ENCODE data around the gene GJB5. TPM values are rescaled to one million over a fixed set of nuclear protein-coding genes. Genes with fewer than 3 reads are reported as not detected.

GJB5 gene
- total RNA-seq, 4 donors from 2014 or later: not detected

DNA sequence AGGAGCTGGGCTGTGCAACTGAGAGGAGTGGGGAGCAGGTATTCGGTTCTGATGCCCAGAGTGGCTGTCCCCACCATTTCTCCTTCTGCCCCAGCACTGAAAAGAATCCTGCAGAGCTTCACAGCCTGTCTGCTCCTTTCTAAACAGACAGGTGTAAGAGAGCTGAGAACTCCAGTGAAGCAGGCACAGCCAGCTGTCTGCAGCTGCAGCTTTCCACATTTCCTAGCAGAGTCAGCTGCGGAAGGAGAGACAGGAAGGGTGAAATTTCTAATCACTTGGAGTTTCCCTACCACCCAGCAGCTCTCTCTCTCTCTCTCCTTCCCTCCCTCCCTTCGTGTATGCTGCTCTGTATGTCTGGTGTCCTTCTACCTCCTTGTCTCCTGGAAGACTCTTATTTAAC is 40.5 kb upstream of the GJB5 start:
- peaks cover 0 to 8% (median 6%) of the 10 kb centered on the region in 4 donors for H3K9me3 ChIP-seq
- H3K36me3 ChIP-seq: no peaks in the 10 kb centered on the region
- H3K27me3 ChIP-seq: peaks cover 0 to 26% (median 2%) of the 10 kb centered on the region in 4 donors
- H3K4me3 ChIP-seq: no peak overlapping the region
- intact Hi-C loops (cut with DNase I): no loop called here
- TF ChIP-seq EP300 (IDR thresholded peaks at IDR 0.05): no peak
- no peak for TF ChIP-seq POLR2AphosphoS5 (IDR thresholded peaks at IDR 0.05)
- TF ChIP-seq, protein P1, sequence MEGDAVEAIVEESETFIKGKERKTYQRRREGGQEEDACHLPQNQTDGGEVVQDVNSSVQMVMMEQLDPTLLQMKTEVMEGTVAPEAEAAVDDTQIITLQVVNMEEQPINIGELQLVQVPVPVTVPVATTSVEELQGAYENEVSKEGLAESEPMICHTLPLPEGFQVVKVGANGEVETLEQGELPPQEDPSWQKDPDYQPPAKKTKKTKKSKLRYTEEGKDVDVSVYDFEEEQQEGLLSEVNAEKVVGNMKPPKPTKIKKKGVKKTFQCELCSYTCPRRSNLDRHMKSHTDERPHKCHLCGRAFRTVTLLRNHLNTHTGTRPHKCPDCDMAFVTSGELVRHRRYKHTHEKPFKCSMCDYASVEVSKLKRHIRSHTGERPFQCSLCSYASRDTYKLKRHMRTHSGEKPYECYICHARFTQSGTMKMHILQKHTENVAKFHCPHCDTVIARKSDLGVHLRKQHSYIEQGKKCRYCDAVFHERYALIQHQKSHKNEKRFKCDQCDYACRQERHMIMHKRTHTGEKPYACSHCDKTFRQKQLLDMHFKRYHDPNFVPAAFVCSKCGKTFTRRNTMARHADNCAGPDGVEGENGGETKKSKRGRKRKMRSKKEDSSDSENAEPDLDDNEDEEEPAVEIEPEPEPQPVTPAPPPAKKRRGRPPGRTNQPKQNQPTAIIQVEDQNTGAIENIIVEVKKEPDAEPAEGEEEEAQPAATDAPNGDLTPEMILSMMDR (IDR thresholded peaks at IDR 0.05): no peak
- no peak for TF ChIP-seq POLR2A (IDR thresholded peaks at IDR 0.05; ENCODE audit: low read depth)
- H3K27ac ChIP-seq (replicated peaks in 1 of 4): no peak overlapping the region
- peaks cover 0 to 4% (median 0%) of the 10 kb centered on the region in 4 donors for H3K4me1 ChIP-seq
- WGBS: 39% methylated on average over 3 of the region's 3 CpGs
- no peak for DNase-seq (ENCODE audit: extremely low spot score)

DNA sequence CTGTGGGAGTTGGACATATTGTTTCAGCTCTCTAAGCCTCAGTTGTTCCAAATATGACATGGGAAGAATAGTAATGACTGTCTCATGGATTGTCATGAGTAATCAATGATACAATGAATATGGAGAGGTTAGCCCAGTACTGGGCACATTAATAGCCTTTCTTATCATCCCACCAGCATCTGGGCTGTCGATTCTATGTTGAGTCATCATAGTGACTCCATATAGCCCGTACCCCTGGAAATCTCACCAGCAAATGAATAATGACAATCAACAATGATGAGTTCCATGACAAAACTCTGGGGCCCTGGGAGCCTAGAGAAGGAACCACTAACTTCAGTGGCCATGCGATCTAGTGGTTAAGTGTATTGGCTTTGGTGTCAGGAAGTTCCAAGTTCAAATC is 39.7 kb upstream of the GJB5 start:
- 86% methylated on average over 3 of the region's 3 CpGs for WGBS
- peaks cover 0 to 26% (median 2%) of the 10 kb centered on the region in 4 donors for H3K27me3 ChIP-seq
- intact Hi-C loops (cut with DNase I): no loop called here
- peaks cover 0 to 8% (median 6%) of the 10 kb centered on the region in 4 donors for H3K9me3 ChIP-seq
- H3K36me3 ChIP-seq: no peaks in the 10 kb centered on the region
- no peak overlapping the region for H3K4me3 ChIP-seq
- H3K4me1 ChIP-seq: peaks cover 0 to 4% (median 0%) of the 10 kb centered on the region in 4 donors
- TF ChIP-seq POLR2A (IDR thresholded peaks at IDR 0.05; ENCODE audit: low read depth) (no peak), EP300 (IDR thresholded peaks at IDR 0.05) (no peak), POLR2AphosphoS5 (IDR thresholded peaks at IDR 0.05) (no peak)
- TF ChIP-seq, protein P1 (IDR thresholded peaks at IDR 0.05): no peak
- no peak overlapping the region for H3K27ac ChIP-seq (replicated peaks in 1 of 4)
- no peak for DNase-seq (ENCODE audit: extremely low spot score)

DNA sequence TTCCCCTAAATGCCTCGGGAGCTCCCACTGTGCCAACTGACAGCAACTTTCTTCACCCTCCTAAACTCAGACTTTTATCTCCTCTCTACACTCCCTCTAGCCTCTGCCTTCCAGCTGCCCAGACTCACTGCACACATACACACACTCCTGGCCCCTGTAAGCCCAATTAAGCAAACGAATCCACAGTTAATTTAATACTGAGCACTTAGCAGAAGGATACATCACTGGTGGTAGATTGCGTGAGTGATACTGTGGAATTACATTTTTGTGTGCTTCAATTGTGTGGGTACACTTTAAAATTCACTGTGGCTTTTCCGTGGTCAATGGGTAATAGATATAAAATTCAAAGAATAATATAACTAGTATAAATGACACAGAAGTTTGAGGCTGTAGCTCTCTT is 33.6 kb upstream of the GJB5 start:
- TF ChIP-seq POLR2A (IDR thresholded peaks at IDR 0.05; ENCODE audit: low read depth): no peak
- TF ChIP-seq, protein P1 (IDR thresholded peaks at IDR 0.05): no peak
- no peak for TF ChIP-seq POLR2AphosphoS5 (IDR thresholded peaks at IDR 0.05)
- no peak for TF ChIP-seq EP300 (IDR thresholded peaks at IDR 0.05)
- intact Hi-C loops (cut with DNase I): no loop called here
- Histone ChIP-seq H3K36me3 (no peaks in the 10 kb centered on the region), H3K27ac (replicated peaks in 1 of 4) (no peak overlapping the region), H3K27me3 (peaks cover 0 to 55% (median 2%) of the 10 kb centered on the region in 4 donors), H3K9me3 (peaks cover 0 to 8% (median 6%) of the 10 kb centered on the region in 4 donors), H3K4me1 (no peaks in the 10 kb centered on the region), H3K4me3 (no peak overlapping the region)
- WGBS: 67% methylated on average over 4 of the region's 4 CpGs
- DNase-seq (ENCODE audit: extremely low spot score): no peak

DNA sequence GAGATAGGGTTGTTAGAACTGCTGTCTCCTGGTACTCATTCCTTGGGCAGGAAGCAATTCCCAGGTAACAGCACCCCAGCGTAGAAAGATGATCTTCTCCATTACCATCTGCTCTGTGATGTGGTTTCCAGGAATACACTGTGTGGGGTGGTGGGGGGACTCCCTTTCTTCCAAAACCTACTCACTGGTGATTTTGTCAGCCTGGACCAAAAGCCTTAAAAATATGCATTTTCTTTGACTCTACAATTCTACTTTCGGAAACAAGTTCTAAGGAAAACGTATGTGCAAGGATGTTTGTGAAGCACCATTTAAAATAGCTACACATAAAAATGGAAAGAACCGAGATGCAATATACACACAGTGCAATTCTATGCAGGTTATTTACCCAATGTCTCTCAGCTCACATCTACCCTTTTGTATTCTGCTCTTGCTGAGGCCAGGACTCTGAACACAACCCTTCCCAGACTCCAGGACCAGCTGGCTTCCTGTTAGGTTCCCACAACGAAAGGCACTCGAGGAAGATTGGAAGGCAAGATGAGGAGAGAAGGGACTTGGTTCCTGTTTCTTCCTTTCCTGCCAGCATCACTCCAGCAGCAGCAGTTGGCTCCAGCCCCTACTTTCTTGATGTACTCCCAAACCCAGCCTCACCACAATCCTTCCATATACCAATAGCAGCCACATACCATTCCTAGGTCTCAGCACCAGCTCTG is 33.0 kb upstream of the GJB5 start:
- Histone ChIP-seq H3K4me3 (no peak overlapping the region), H3K36me3 (no peaks in the 10 kb centered on the region), H3K27me3 (peaks cover 0 to 50% (median 2%) of the 10 kb centered on the region in 4 donors), H3K9me3 (peaks cover 0 to 8% (median 6%) of the 10 kb centered on the region in 4 donors), H3K27ac (replicated peaks in 1 of 4) (no peak overlapping the region), H3K4me1 (no peaks in the 10 kb centered on the region)
- intact Hi-C loops (cut with DNase I): no loop called here
- TF ChIP-seq POLR2AphosphoS5 (IDR thresholded peaks at IDR 0.05) (no peak), EP300 (IDR thresholded peaks at IDR 0.05) (no peak)
- DNase-seq (ENCODE audit: extremely low spot score): no peak
- WGBS: 76% methylated on average over 6 of the region's 6 CpGs

DNA sequence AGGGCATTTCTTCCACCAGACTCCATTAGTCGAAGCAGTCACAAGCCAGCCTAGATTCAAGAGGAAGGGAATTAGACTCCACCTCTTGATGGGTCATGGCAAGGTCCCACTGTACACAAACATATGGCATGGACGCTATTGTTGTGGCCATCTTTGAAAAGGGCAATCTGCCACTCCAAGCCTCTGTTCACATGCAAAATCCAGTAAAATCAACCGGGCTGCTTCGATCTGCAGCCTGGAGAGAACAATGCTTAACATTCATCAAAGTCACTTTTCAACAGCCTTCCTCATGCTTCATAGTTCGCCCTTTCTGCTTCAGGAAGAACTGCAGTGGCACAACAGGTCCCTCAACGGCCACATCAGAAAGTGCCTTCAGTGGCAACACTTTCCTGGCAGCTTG is 28.0 kb upstream of the GJB5 start:
- intact Hi-C loops (cut with DNase I): no loop called here
- H3K27ac ChIP-seq (replicated peaks in 1 of 4): no peak overlapping the region
- no peak overlapping the region for H3K4me3 ChIP-seq
- no peak for DNase-seq (ENCODE audit: extremely low spot score)
- H3K4me1 ChIP-seq: no peaks in the 10 kb centered on the region
- peaks cover 0 to 57% (median 0%) of the 10 kb centered on the region in 4 donors for H3K27me3 ChIP-seq
- TF ChIP-seq, protein P1 (IDR thresholded peaks at IDR 0.05): no peak
- TF ChIP-seq POLR2AphosphoS5 (IDR thresholded peaks at IDR 0.05) (no peak), POLR2A (IDR thresholded peaks at IDR 0.05; ENCODE audit: low read depth) (no peak), EP300 (IDR thresholded peaks at IDR 0.05) (no peak)
- 68% methylated on average over 6 of the region's 6 CpGs for WGBS
- no peaks in the 10 kb centered on the region for H3K9me3 ChIP-seq
- no peaks in the 10 kb centered on the region for H3K36me3 ChIP-seq

Data from esophagus muscularis mucosa (tissue), 4 donors.